Measurements from ENCODE around the gene ASS1.

DNA sequence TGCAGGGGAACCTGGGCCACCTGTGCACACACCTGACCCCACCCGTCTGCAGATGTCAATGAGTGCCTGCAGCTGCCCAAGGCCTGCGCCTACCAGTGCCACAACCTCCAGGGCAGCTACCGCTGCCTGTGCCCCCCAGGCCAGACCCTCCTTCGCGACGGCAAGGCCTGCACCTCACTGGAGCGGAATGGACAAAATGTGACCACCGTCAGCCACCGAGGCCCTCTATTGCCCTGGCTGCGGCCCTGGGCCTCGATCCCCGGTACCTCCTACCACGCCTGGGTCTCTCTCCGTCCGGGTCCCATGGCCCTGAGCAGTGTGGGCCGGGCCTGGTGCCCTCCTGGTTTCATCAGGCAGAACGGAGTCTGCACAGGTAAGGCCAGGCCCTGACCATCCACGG, 14.5 kb upstream of the ASS1 start:
- TF ChIP-seq, protein P1, sequence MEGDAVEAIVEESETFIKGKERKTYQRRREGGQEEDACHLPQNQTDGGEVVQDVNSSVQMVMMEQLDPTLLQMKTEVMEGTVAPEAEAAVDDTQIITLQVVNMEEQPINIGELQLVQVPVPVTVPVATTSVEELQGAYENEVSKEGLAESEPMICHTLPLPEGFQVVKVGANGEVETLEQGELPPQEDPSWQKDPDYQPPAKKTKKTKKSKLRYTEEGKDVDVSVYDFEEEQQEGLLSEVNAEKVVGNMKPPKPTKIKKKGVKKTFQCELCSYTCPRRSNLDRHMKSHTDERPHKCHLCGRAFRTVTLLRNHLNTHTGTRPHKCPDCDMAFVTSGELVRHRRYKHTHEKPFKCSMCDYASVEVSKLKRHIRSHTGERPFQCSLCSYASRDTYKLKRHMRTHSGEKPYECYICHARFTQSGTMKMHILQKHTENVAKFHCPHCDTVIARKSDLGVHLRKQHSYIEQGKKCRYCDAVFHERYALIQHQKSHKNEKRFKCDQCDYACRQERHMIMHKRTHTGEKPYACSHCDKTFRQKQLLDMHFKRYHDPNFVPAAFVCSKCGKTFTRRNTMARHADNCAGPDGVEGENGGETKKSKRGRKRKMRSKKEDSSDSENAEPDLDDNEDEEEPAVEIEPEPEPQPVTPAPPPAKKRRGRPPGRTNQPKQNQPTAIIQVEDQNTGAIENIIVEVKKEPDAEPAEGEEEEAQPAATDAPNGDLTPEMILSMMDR (conservative IDR thresholded peaks at IDR 0.05) = no peak
- TF ChIP-seq ZFX (IDR thresholded peaks at IDR 0.05) = no peak

Measured in C4-2B (cell line).